HepG2 (cell line): ENCODE results near the gene SETD1A. TPM values are rescaled to one million over a fixed set of nuclear protein-coding genes. Genes with fewer than 3 reads are reported as not detected.
A peak's percentile ranks its signal among the peaks of the same experiment; 100 is the strongest.

Source experiments
- ARID4A ChIP-seq: sonication (generic); formaldehyde crosslinking; IDR thresholded peaks from 2 replicates; pipeline ENCODE4 v1.5.0; 2020; ENCODE audit warnings: mild to moderate bottlenecking, missing genetic modification reagents, borderline replicate concordance
- JARID2 ChIP-seq: sonication (generic); formaldehyde crosslinking; IDR thresholded peaks from 2 replicates; pipeline ENCODE4 v1.8.1; 2023; ENCODE audit warnings: missing genetic modification reagents, inconsistent platforms; ENCODE audit not compliant: insufficient replicate concordance
- SIN3A ChIP-seq: IDR thresholded peaks from 2 replicates; pipeline ENCODE4 v1.6.1; 2011; ENCODE audit warnings: low read depth, mild to moderate bottlenecking, control low read depth, low read length, borderline replicate concordance
- ZFP36L1 ChIP-seq: sonication (generic); formaldehyde crosslinking; IDR thresholded peaks from 2 replicates; pipeline ENCODE4 v1.8.0; 2022; ENCODE audit warnings: mild to moderate bottlenecking, missing genetic modification reagents, moderate library complexity
- ZNF136 ChIP-seq: sonication (generic); formaldehyde crosslinking; IDR thresholded peaks from 2 replicates; pipeline ENCODE4 v1.8.1; 2022; ENCODE audit warnings: low read depth, mild to moderate bottlenecking, moderate library complexity, missing genetic modification reagents
- ZNF234 ChIP-seq: sonication (generic); formaldehyde crosslinking; conservative IDR thresholded peaks from 2 replicates; pipeline ENCODE4 v1.5.1; 2020; ENCODE audit warnings: mild to moderate bottlenecking, missing genetic modification reagents
- ZNF441 ChIP-seq: sonication (generic); formaldehyde crosslinking; IDR thresholded peaks from 2 replicates; pipeline ENCODE4 v1.7.0; 2021; ENCODE audit warnings: missing genetic modification reagents, borderline replicate concordance
- ZNF589 ChIP-seq: sonication (generic); formaldehyde crosslinking; conservative IDR thresholded peaks from 2 replicates; pipeline ENCODE4 v1.8.0; 2022; ENCODE audit warnings: mild to moderate bottlenecking, moderate library complexity, missing genetic modification reagents
- ZNF674 ChIP-seq: sonication (generic); formaldehyde crosslinking; IDR thresholded peaks from 2 replicates; pipeline ENCODE4 v1.5.0; 2020; ENCODE audit warnings: low read depth, mild to moderate bottlenecking, missing genetic modification reagents
- polyA plus RNA-seq, 8 experiments: library from polyadenylated mRNA; depleted of rRNA in 3 of 8; stranded (reverse) in 7 of 8; unstranded in 1 of 8; fragments of >200 nt; fragmentation: Illumina TruSeq in 4 of 8; extraction: Trizol in 4 of 8; gene quantifications; 2 replicates each; pipeline versions ENCODE4 v1.2.1 to v1.2.3, GENCODE V29; 2011 to 2016; ENCODE audit warnings: low read depth in 4 of 8, missing spikeins in 1 of 8, mixed read lengths in 1 of 8; ENCODE audit not compliant: insufficient read depth in 1 of 8
- total RNA-seq, 5 experiments: library from RNA; depleted of rRNA; stranded (reverse); fragments of >200 nt; fragmentation: Illumina TruSeq; extraction: Trizol; gene quantifications; 2 replicates each; pipeline ENCODE4 v1.2.3, GENCODE V29; 2016; ENCODE audit warnings: low read depth in 1 of 5
- TF ChIP-seq, protein P1 (sequence below): sonication (generic); formaldehyde crosslinking; IDR thresholded peaks from 2 replicates; pipeline ENCODE4 v1.5.0; 2020; ENCODE audit warnings: mild to moderate bottlenecking, missing genetic modification reagents, borderline replicate concordance
- TF ChIP-seq, protein P2 (sequence below): sonication (generic); formaldehyde crosslinking; IDR thresholded peaks from 2 replicates; pipeline ENCODE4 v1.5.1; 2020; ENCODE audit warnings: mild to moderate bottlenecking, missing genetic modification reagents

The SETD1A gene
- total and polyA plus RNA-seq, 2 of the 13 experiments (the other 11 are each of a cell fraction or from before 2014, with no cell fraction given) = 3.8 to 5.6 TPM

GRCh38 chr16:30922960-30923535, 34.5 kb upstream of the SETD1A start (continued):
- no peak for TF ChIP-seq SIN3A
- no peak for TF ChIP-seq JARID2 (CRISPR knock-in tag)
- TF ChIP-seq, protein P1, sequence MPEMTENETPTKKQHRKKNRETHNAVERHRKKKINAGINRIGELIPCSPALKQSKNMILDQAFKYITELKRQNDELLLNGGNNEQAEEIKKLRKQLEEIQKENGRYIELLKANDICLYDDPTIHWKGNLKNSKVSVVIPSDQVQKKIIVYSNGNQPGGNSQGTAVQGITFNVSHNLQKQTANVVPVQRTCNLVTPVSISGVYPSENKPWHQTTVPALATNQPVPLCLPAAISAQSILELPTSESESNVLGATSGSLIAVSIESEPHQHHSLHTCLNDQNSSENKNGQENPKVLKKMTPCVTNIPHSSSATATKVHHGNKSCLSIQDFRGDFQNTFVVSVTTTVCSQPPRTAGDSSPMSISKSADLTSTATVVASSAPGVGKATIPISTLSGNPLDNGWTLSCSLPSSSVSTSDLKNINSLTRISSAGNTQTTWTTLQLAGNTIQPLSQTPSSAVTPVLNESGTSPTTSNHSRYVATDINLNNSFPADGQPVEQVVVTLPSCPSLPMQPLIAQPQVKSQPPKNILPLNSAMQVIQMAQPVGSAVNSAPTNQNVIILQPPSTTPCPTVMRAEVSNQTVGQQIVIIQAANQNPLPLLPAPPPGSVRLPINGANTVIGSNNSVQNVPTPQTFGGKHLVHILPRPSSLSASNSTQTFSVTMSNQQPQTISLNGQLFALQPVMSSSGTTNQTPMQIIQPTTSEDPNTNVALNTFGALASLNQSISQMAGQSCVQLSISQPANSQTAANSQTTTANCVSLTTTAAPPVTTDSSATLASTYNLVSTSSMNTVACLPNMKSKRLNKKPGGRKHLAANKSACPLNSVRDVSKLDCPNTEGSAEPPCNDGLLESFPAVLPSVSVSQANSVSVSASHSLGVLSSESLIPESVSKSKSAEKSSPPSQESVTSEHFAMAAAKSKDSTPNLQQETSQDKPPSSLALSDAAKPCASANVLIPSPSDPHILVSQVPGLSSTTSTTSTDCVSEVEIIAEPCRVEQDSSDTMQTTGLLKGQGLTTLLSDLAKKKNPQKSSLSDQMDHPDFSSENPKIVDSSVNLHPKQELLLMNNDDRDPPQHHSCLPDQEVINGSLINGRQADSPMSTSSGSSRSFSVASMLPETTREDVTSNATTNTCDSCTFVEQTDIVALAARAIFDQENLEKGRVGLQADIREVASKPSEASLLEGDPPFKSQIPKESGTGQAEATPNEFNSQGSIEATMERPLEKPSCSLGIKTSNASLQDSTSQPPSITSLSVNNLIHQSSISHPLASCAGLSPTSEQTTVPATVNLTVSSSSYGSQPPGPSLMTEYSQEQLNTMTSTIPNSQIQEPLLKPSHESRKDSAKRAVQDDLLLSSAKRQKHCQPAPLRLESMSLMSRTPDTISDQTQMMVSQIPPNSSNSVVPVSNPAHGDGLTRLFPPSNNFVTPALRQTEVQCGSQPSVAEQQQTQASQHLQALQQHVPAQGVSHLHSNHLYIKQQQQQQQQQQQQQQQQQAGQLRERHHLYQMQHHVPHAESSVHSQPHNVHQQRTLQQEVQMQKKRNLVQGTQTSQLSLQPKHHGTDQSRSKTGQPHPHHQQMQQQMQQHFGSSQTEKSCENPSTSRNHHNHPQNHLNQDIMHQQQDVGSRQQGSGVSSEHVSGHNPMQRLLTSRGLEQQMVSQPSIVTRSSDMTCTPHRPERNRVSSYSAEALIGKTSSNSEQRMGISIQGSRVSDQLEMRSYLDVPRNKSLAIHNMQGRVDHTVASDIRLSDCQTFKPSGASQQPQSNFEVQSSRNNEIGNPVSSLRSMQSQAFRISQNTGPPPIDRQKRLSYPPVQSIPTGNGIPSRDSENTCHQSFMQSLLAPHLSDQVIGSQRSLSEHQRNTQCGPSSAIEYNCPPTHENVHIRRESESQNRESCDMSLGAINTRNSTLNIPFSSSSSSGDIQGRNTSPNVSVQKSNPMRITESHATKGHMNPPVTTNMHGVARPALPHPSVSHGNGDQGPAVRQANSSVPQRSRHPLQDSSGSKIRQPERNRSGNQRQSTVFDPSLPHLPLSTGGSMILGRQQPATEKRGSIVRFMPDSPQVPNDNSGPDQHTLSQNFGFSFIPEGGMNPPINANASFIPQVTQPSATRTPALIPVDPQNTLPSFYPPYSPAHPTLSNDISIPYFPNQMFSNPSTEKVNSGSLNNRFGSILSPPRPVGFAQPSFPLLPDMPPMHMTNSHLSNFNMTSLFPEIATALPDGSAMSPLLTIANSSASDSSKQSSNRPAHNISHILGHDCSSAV = no peak
- TF ChIP-seq ZNF589 (CRISPR knock-in tag) = no peak
- TF ChIP-seq ZNF441 (CRISPR knock-in tag) = peak; percentile 55; the same call in 1 of the 2 replicates
- TF ChIP-seq ZNF136 = no peak
- TF ChIP-seq ZFP36L1 = no peak
- TF ChIP-seq ZNF674 (CRISPR knock-in tag) = no peak
- no peak for TF ChIP-seq ZNF234 (CRISPR knock-in tag)
- TF ChIP-seq ARID4A = peak; percentile 31; the same call in 1 of the 2 replicates
- TF ChIP-seq, protein P2, sequence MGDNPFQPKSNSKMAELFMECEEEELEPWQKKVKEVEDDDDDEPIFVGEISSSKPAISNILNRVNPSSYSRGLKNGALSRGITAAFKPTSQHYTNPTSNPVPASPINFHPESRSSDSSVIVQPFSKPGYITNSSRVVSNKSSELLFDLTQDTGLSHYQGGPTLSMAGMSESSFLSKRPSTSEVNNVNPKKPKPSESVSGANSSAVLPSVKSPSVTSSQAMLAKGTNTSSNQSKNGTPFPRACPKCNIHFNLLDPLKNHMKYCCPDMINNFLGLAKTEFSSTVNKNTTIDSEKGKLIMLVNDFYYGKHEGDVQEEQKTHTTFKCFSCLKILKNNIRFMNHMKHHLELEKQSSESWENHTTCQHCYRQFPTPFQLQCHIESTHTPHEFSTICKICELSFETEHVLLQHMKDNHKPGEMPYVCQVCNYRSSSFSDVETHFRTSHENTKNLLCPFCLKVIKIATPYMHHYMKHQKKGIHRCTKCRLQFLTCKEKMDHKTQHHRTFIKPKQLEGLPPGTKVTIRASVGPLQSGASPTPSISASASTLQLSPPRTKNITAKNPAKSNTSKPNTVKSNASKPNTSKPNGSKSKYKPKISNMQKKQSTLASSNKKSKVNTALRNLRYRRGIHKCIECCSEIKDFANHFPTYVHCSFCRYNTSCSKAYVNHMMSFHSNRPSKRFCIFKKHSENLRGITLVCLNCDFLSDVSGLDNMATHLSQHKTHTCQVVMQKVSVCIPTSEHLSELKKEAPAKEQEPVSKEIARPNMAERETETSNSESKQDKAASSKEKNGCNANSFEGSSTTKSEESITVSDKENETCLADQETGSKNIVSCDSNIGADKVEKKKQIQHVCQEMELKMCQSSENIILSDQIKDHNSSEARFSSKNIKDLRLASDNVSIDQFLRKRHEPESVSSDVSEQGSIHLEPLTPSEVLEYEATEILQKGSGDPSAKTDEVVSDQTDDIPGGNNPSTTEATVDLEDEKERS (CRISPR knock-in tag) = peak; percentile 27
